ENCODE measurements around the gene ACP6.
A peak's percentile ranks its signal among the peaks of the same experiment; 100 is the strongest.

GRCh38 chr1:147640553-147641165 is 29.7 kb downstream of the ACP6 start:
- TF ChIP-seq EZH2phosphoT487 (IDR thresholded peaks at IDR 0.05) = no peak
- peak; percentile 89 for TF ChIP-seq CTCF (IDR thresholded peaks at IDR 0.05)
- no peak for TF ChIP-seq EZH2 (IDR thresholded peaks at IDR 0.05)
